Thoracic aorta (tissue), 2 donors: ENCODE data around the gene PRSS21. TPM values are rescaled to one million over a fixed set of nuclear protein-coding genes. Genes with fewer than 3 reads are reported as not detected.

ENCODE experiments used
- ATAC-seq: fragments of 150-250 bp; one replicate; pipeline ENCODE4 v1.8.0; 2017; ENCODE audit warnings: low read depth; ENCODE audit not compliant: insufficient number of reproducible peaks, low FRiP score
- DNase-seq: peaks from one replicate; pipeline ENCODE4 v3.0.0-alpha.2; 2020; ENCODE audit warnings: low spot score
- H3K27ac ChIP-seq, 2 donors: fragments of 200-600 bp; sonication (generic); 1 replicate in 1 of 2; 2 replicates in 1 of 2; pipeline ENCODE4 v1.5.1; 2016; ENCODE audit warnings: mild to moderate bottlenecking in 2 of 2, moderate library complexity in 2 of 2
- H3K27me3 ChIP-seq: fragments of 200-600 bp; sonication (generic); replicated peaks from 2 replicates; pipeline ENCODE4 v1.6.0; 2016; ENCODE audit warnings: mild to moderate bottlenecking; ENCODE audit not compliant: insufficient read depth
- H3K36me3 ChIP-seq: fragments of 200-600 bp; sonication (generic); one replicate; pipeline ENCODE4 v1.5.1; 2016
- H3K4me1 ChIP-seq, 2 donors: fragments of 200-600 bp; sonication (generic); 1 replicate in 1 of 2; 2 replicates in 1 of 2; pipeline versions ENCODE4 v1.5.1 to v1.6.0; 2016; ENCODE audit warnings: low read depth in 2 of 2, mild to moderate bottlenecking in 1 of 2; ENCODE audit not compliant: control insufficient read depth in 1 of 2
- H3K4me3 ChIP-seq: fragments of 200-600 bp; sonication (generic); 2 replicates; pipeline ENCODE4 v1.5.1; 2016; ENCODE audit warnings: mild to moderate bottlenecking
- H3K9me3 ChIP-seq: fragments of 200-600 bp; sonication (generic); 2 replicates; pipeline ENCODE4 v1.5.1; 2016
- total RNA-seq, 2 donors: library from RNA; depleted of rRNA; stranded (reverse); fragments of >200 nt; gene quantifications; one replicate each; pipeline versions ENCODE4 v1.1.0 to v1.2.3, GENCODE V29; 2016
- TF ChIP-seq, protein P1 (sequence below): fragments of 200-600 bp; sonication (generic); IDR thresholded peaks from one replicate; pipeline ENCODE4 v1.5.1; 2019; ENCODE audit warnings: antibody characterized with exemption

PRSS21 gene
- under 1 TPM in 1 of 2 donors, not detected in 1; 0.54 TPM for total RNA-seq

GRCh38 chr16:2816751-2817339 lies at the start of gene PRSS21:
TSS of gene PRSS21 (plus strand) at chr16:2817237. CDS start at chr16:2817269, 32 bp downstream.
- TF ChIP-seq, protein P1, sequence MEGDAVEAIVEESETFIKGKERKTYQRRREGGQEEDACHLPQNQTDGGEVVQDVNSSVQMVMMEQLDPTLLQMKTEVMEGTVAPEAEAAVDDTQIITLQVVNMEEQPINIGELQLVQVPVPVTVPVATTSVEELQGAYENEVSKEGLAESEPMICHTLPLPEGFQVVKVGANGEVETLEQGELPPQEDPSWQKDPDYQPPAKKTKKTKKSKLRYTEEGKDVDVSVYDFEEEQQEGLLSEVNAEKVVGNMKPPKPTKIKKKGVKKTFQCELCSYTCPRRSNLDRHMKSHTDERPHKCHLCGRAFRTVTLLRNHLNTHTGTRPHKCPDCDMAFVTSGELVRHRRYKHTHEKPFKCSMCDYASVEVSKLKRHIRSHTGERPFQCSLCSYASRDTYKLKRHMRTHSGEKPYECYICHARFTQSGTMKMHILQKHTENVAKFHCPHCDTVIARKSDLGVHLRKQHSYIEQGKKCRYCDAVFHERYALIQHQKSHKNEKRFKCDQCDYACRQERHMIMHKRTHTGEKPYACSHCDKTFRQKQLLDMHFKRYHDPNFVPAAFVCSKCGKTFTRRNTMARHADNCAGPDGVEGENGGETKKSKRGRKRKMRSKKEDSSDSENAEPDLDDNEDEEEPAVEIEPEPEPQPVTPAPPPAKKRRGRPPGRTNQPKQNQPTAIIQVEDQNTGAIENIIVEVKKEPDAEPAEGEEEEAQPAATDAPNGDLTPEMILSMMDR: no peak
- no peak within 1 kb of the TSS for H3K27ac ChIP-seq
- no peaks in the 10 kb centered on the region for H3K4me1 ChIP-seq
- H3K4me3 ChIP-seq: no peak within 1 kb of the TSS
- DNase-seq: no peak
- H3K9me3 ChIP-seq: no peaks in the 10 kb centered on the region
- H3K36me3 ChIP-seq: no peaks in the 10 kb centered on the region
- H3K27me3 ChIP-seq: no peaks in the 10 kb centered on the region
- ATAC-seq: no peak

GRCh38 chr16:2767891-2768290 lies 49.1 kb upstream of the PRSS21 start:
- H3K27me3 ChIP-seq: no peaks in the 10 kb centered on the region
- peaks cover 82% of the 10 kb centered on the region for H3K36me3 ChIP-seq
- H3K9me3 ChIP-seq: no peaks in the 10 kb centered on the region
- TF ChIP-seq, protein P1: no peak
- H3K4me1 ChIP-seq: no peaks in the 10 kb centered on the region
- no peak overlapping the region for H3K27ac ChIP-seq
- no peak for ATAC-seq
- no peak overlapping the region for H3K4me3 ChIP-seq
- no peak for DNase-seq

DNA sequence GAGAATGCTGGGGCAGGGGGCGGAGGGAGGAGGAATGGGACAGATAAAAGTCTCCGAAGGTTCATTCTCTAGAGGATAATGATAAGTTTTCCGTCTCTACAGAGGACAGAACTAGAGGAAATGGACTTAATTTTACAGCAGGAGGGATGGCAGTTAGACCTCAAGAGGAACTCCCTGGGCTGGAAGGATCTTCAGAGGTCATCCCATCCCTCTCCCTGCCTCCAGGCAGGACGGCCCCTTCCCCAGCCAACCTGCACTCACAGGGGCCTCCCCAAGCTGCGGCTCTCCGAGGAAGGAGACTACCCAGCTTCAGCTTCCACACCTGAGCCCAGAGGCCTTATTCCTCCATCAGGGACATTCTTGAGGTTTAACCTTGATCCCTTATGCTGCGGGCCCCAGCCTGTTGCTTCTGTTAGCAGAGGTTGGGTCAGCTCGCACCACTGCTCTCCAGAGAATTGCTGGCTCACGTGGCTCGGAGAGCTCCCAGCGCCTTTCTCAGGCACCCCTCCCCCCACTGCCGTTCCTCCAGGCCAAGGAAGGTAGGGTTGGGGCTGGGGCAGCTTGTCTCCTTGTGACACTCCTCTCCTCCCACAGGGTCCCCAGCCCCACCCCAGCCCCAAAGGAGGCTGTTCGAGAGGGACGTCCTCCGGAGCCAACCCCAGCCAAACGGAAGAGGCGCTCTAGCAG lies 48.5 kb upstream of the PRSS21 start:
- DNase-seq (no peak), ATAC-seq (no peak)
- H3K4me3 ChIP-seq: no peak overlapping the region
- H3K27me3 ChIP-seq: no peaks in the 10 kb centered on the region
- peaks cover 79% of the 10 kb centered on the region for H3K36me3 ChIP-seq
- no peaks in the 10 kb centered on the region for H3K9me3 ChIP-seq
- TF ChIP-seq, protein P1: no peak
- H3K27ac ChIP-seq: no peak overlapping the region
- no peaks in the 10 kb centered on the region for H3K4me1 ChIP-seq

DNA sequence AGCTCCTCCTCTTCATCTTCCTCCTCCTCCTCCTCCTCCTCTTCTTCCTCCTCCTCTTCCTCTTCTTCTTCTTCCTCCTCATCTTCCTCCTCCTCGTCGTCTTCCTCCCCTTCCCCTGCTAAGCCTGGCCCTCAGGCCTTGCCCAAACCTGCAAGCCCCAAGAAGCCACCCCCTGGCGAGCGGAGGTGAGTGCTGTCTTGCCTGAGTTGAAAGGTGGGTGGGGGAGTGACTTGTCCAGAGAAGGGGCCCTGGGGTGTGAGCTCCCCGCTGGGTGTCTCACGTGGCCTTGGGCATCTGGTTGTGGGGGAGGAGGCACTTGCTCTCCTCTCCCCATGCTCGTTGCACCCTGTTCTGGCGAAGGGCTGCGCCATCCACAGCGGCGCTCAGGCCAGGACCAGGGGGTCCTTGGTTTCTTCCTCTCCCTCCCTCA lies 47.9 kb upstream of the PRSS21 start:
- ATAC-seq (no peak), DNase-seq (no peak)
- Histone ChIP-seq H3K27ac (no peak overlapping the region), H3K27me3 (no peaks in the 10 kb centered on the region), H3K4me3 (no peak overlapping the region), H3K9me3 (no peaks in the 10 kb centered on the region), H3K36me3 (peaks cover 79% of the 10 kb centered on the region), H3K4me1 (no peaks in the 10 kb centered on the region)
- TF ChIP-seq, protein P1: no peak

DNA sequence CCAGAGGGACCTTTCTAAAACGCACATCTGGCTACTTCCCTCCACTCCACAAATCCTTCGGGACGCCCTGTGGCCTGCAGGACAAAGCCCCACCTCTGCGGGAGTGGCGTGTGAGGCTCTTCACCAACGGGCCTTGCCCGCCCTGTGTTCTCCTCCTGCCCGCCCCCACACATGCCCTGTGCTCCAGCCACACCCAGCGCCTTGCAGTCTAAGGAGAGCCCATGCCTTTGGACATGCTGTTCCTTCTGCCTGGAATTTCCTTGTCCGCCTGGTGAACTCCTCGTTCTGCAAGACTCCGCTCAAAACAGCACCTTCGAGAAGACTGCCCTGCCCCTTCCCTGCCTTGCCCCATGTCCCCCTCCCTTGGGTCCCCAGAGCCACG lies 47.4 kb upstream of the PRSS21 start:
- H3K36me3 ChIP-seq: peaks cover 77% of the 10 kb centered on the region
- DNase-seq (no peak), ATAC-seq (no peak)
- no peaks in the 10 kb centered on the region for H3K9me3 ChIP-seq
- no peak overlapping the region for H3K27ac ChIP-seq
- no peaks in the 10 kb centered on the region for H3K4me1 ChIP-seq
- no peaks in the 10 kb centered on the region for H3K27me3 ChIP-seq
- TF ChIP-seq, protein P1: no peak
- no peak overlapping the region for H3K4me3 ChIP-seq
